T-cell (primary cell): ENCODE data around the gene KIRREL1. TPM values are rescaled to one million over a fixed set of nuclear protein-coding genes. Genes with fewer than 3 reads are reported as not detected.

ENCODE experiments used
- ATAC-seq, 4 experiments: fragments of 200-7000 bp in 3 of 4; fragments of 150-1000 bp in 1 of 4; cut with Tn5 transposase; replicated peaks in 1 of 4; 1 replicate in 3 of 4; 2 replicates in 1 of 4; pipeline ENCODE4 v1.10.0; 2021; ENCODE audit warnings: moderate library complexity in 3 of 4, mild to moderate bottlenecking in 2 of 4, moderate number of reproducible peaks in 1 of 4
- CTCF ChIA-PET, 2 donors: fragments of 300-600 bp; sonication (Branson Sonifier 250); formaldehyde crosslinking; loops; one replicate each; lab custom pipeline; 2022; ENCODE audit warnings: antibody characterized with exemption in 2 of 2; lab: Charles Lee
- POLR2A ChIA-PET, 2 donors: fragments of 300-600 bp; sonication (Branson Sonifier 250); formaldehyde crosslinking; loops; one replicate each; lab custom pipeline; 2022; ENCODE audit warnings: antibody characterized with exemption in 2 of 2; lab: Charles Lee
- DNase-seq, 35 experiments: peaks; one replicate each; pipeline versions ENCODE4 v3.0.0 to v3.0.0-alpha.2; 2013 to 2023
- H3K27ac ChIP-seq: one replicate; pipeline ENCODE4 v1.5.1; 2013; ENCODE audit warnings: low read length
- H3K27me3 ChIP-seq, 2 experiments: replicated peaks in 1 of 2; 1 replicate in 1 of 2; 2 replicates in 1 of 2; pipeline versions ENCODE4 v1.6.1 to v1.7.0; 2013; ENCODE audit warnings: low read length in 1 of 2, mixed read lengths in 1 of 2; ENCODE audit not compliant: control insufficient read depth in 2 of 2, insufficient read depth in 2 of 2; ENCODE audit errors: extremely low read depth in 1 of 2
- H3K36me3 ChIP-seq, 2 donors: 1 replicate in 1 of 2; 2 replicates in 1 of 2; pipeline versions ENCODE4 v1.6.1 to v1.7.0; 2013; ENCODE audit warnings: low read length in 1 of 2; ENCODE audit not compliant: control insufficient read depth in 2 of 2, insufficient read depth in 1 of 2; ENCODE audit errors: extremely low read depth in 1 of 2
- H3K4me1 ChIP-seq, 2 experiments: 1 replicate in 1 of 2; 2 replicates in 1 of 2; pipeline versions ENCODE4 v1.6.1 to v1.7.0; 2013; ENCODE audit warnings: low read length in 2 of 2, mixed read lengths in 1 of 2; ENCODE audit not compliant: insufficient read depth in 2 of 2, control insufficient read depth in 1 of 2; ENCODE audit errors: extremely low read depth in 1 of 2
- H3K4me3 ChIP-seq, 2 donors: 1 replicate in 1 of 2; 2 replicates in 1 of 2; pipeline versions ENCODE4 v1.5.1 to v1.7.0; 2013; ENCODE audit warnings: mild to moderate bottlenecking in 2 of 2, low read length in 1 of 2, moderate library complexity in 1 of 2; ENCODE audit not compliant: control insufficient read depth in 1 of 2; ENCODE audit errors: extremely low read depth in 1 of 2
- H3K9me3 ChIP-seq: 2 replicates; pipeline ENCODE4 v1.7.0; 2013
- H3K27ac Mint-ChIP-seq, 2 donors: one replicate each; pipeline ENCODE4 v1.8.0; 2020 to 2021; ENCODE audit warnings: mild to moderate bottlenecking in 2 of 2, mixed read lengths in 2 of 2
- H3K27me3 Mint-ChIP-seq, 2 donors: one replicate each; pipeline ENCODE4 v1.8.0; 2021 to 2022; ENCODE audit warnings: mixed read lengths in 2 of 2
- H3K36me3 Mint-ChIP-seq: one replicate; pipeline ENCODE4 v1.8.0; 2021; ENCODE audit warnings: mixed read lengths
- H3K4me1 Mint-ChIP-seq, 3 donors: one replicate each; pipeline ENCODE4 v1.8.0; 2020 to 2022; ENCODE audit warnings: mixed read lengths in 3 of 3, mild to moderate bottlenecking in 1 of 3
- H3K4me3 Mint-ChIP-seq, 3 donors: one replicate each; pipeline ENCODE4 v1.8.0; 2020 to 2022; ENCODE audit warnings: mild to moderate bottlenecking in 3 of 3, mixed read lengths in 3 of 3, moderate library complexity in 3 of 3
- H3K9me3 Mint-ChIP-seq, 3 donors: one replicate each; pipeline ENCODE4 v1.8.0; 2020 to 2022; ENCODE audit warnings: mixed read lengths in 3 of 3
- whole genome bisulfite sequencing: methylation state at CpG from one replicate; pipeline ENCODE4 v1.1.5; 2013; ENCODE audit warnings: missing lambda C conversion rate; ENCODE audit not compliant: insufficient coverage; 5-methylcytosine and 5-hydroxymethylcytosine counted together
- total RNA-seq, 35 experiments: library from RNA in 6 of 35; stranded (reverse) in 6 of 35; fragments of 120-200 nt in 1 of 35; gene quantifications; one replicate each; pipeline versions ENCODE4 v1.2.1 to v1.2.4 and lab custom pipeline; 2013 to 2026

KIRREL1 gene
- total RNA-seq, 5 donors from 2014 or later (not counting 1 experiment from before 2014, with no cell fraction given) = 0.16 to 0.20 (median 0.19) TPM; not detected in 2

DNA sequence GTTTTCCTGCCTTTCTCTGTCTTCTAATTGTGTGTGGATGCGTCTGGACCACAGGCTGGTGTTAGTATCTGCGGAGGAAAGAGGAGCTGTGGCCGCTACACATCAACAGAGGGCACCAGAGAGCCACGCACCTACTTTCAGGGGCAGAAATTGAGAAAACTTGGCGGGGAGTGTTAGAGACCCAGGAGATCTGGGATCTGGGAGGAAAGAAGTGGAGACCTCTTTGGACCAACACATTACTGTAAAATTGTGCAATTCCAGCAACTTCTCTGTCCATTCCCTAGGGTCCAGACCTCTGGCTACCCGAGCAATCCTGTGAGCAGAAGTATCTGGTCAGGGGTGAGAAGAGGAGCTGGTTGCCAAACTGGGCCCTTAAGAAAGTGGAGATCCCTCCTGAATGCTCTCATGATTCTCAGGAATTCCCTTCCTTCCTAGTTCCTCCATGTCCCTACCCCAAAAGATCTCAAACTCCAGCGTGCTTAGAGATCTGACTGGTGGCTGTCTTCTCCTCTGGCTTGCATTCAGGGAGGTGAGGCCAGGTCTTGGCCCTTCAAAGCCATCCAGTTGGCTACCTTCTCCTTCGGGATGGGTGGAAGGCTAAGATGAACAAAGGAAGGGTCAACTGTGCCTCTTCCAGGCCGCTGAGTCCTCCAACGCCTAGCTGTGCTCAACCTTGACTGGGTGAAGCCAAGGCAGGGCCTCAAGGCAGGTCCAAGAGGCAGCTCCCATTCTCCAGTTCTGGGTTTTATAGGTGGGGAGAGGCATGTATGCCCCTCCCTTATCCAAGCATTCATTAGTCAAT is 1.2 kb upstream of the KIRREL1 start:
- Mint-ChIP-seq H3K27ac (no peak overlapping the region), H3K4me1 (peaks cover 5 to 13% (median 7%) of the 10 kb centered on the region in 3 donors), H3K9me3 (no peaks in the 10 kb centered on the region), H3K4me3 (peak overlapping the region in 1 of 3 donors; percentile 70), H3K36me3 (no peaks in the 10 kb centered on the region), H3K27me3 (peaks cover 52 to 61% of the 10 kb centered on the region in 2 donors)
- peaks cover 0 to 10% of the 10 kb centered on the region in 2 experiments for H3K4me1 ChIP-seq
- H3K27ac ChIP-seq = no peak overlapping the region
- ChIA-PET CTCF (interaction anchor here (0.5 to 1.8 kb wide), 8 partner anchors 41 to 135 kb away, joined by 3 to 14 read pairs (median 6); no protein-coding TSS in a partner anchor), POLR2A (no interaction called here)
- peak; percentile 35 to 52 (median 44) for ATAC-seq
- no peaks in the 10 kb centered on the region for H3K9me3 ChIP-seq
- no peaks in the 10 kb centered on the region for H3K36me3 ChIP-seq
- H3K27me3 ChIP-seq = peaks cover 0 to 52% of the 10 kb centered on the region in 2 experiments
- no peak overlapping the region for H3K4me3 ChIP-seq
- DNase-seq = peak in 22 of 35 experiments; percentile 10 to 58 (median 22)
- 100% methylated on average over 1 of the region's 10 CpGs for WGBS

- Histone ChIP-seq H3K4me3 (peak overlapping the region in 1 of 2 donors; percentile 67), H3K36me3 (no peaks in the 10 kb centered on the region), H3K27ac (no peak overlapping the region), H3K27me3 (peaks cover 0 to 52% of the 10 kb centered on the region in 2 experiments), H3K9me3 (no peaks in the 10 kb centered on the region), H3K4me1 (peaks cover 0 to 10% of the 10 kb centered on the region in 2 experiments)
- no CpG with 5 or more reads among the region's 8 CpGs for WGBS
- peak overlapping the region; percentile 37 to 70 (median 40) for H3K4me3 Mint-ChIP-seq
- DNase-seq (peak in 1 of 35 experiments; percentile 7), ATAC-seq (no peak)
- ChIA-PET POLR2A (no interaction called here), CTCF (interaction anchor here in 1 of 2 donors (1.4 to 1.8 kb wide), 2 partner anchors 129 to 132 kb away, joined by 11 to 14 read pairs; no protein-coding TSS in a partner anchor)
- peaks cover 48 to 61% of the 10 kb centered on the region in 2 donors for H3K27me3 Mint-ChIP-seq
- no peak overlapping the region for H3K27ac Mint-ChIP-seq
- H3K9me3 Mint-ChIP-seq = no peaks in the 10 kb centered on the region
- no peaks in the 10 kb centered on the region for H3K36me3 Mint-ChIP-seq
- peaks cover 5 to 13% (median 7%) of the 10 kb centered on the region in 3 donors for H3K4me1 Mint-ChIP-seq
Measured at GRCh38 chr1:157992833-157993146, 655 bp upstream of the KIRREL1 start.

GRCh38 chr1:157993918-157994605 is 617 bp downstream of the KIRREL1 start:
- DNase-seq = no peak
- H3K36me3 Mint-ChIP-seq = no peaks in the 10 kb centered on the region
- no peak overlapping the region for H3K27ac Mint-ChIP-seq
- ChIA-PET POLR2A (no interaction called here), CTCF (interaction anchor here in 1 of 2 donors (0.6 kb wide), 1 partner anchor 1003 kb away, joined by 3 read pairs; no protein-coding TSS in a partner anchor)
- no peak for ATAC-seq
- H3K4me3 ChIP-seq = peak overlapping the region in 1 of 2 donors; percentile 87
- no peaks in the 10 kb centered on the region for H3K36me3 ChIP-seq
- H3K4me1 ChIP-seq = peaks cover 0 to 10% of the 10 kb centered on the region in 2 experiments
- no peaks in the 10 kb centered on the region for H3K9me3 ChIP-seq
- peaks cover 0 to 54% of the 10 kb centered on the region in 2 experiments for H3K27me3 ChIP-seq
- whole genome bisulfite sequencing = 7% methylated on average over 10 of the region's 29 CpGs
- H3K4me3 Mint-ChIP-seq = peak overlapping the region in 1 of 3 donors; percentile 64
- H3K9me3 Mint-ChIP-seq = no peaks in the 10 kb centered on the region
- no peak overlapping the region for H3K27ac ChIP-seq
- H3K4me1 Mint-ChIP-seq = peaks cover 5 to 13% (median 7%) of the 10 kb centered on the region in 3 donors
- peaks cover 43 to 59% of the 10 kb centered on the region in 2 donors for H3K27me3 Mint-ChIP-seq

DNA sequence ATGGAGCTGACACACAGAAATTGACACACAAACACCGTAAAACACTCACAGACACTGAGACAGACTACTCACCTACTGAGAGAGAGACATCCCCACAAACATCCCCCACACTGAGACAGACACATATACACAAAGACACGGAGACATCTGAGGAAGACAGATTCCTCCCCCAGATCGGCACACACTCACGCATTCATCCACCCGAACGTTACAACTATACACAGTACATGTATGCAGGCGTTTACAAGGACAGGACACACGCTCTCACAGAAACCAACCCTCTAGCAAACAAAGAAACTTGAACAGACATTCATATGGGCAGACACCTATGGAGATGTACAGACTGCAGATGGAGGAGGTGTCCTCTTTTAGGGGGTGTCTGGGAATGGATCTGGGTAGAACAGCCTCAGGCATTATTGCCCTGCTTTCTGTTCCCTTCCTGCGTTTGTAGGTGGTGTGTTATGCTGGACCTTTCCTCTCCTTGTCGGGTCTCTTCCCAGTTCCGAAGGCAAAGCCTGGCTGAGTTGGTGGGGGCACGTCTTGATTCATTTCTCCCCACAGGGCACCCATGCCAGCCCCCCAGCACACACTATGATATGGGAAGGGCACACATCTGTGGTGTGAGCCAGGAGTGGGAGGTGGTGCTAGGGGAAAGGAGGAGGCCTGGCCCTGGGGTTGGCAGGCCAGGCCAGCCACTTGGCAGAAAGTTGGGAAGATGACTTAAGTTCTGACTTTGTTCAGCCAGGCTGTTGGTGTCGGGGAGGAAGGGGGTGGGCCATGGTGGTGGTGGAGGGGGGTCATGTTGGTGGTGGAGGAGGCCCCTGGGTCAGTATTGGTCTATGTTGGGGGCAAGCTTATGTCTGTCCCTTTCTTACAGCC is 1.5 kb downstream of the KIRREL1 start:
- DNase-seq (no peak), ATAC-seq (no peak)
- CTCF ChIA-PET = interaction anchor here in 1 of 2 donors (0.6 kb wide), 1 partner anchor 1609 kb away, joined by 7 read pairs; no protein-coding TSS in a partner anchor
- no peak overlapping the region for H3K27ac ChIP-seq
- peaks cover 5 to 13% (median 7%) of the 10 kb centered on the region in 3 donors for H3K4me1 Mint-ChIP-seq
- no peaks in the 10 kb centered on the region for H3K36me3 Mint-ChIP-seq
- H3K9me3 ChIP-seq = no peaks in the 10 kb centered on the region
- no peaks in the 10 kb centered on the region for H3K9me3 Mint-ChIP-seq
- peaks cover 42 to 55% of the 10 kb centered on the region in 2 donors for H3K27me3 Mint-ChIP-seq
- POLR2A ChIA-PET = interaction anchor here in 1 of 2 donors (0.6 kb wide), 1 partner anchor 25 kb away, joined by 3 read pairs; no protein-coding TSS in a partner anchor
- no peaks in the 10 kb centered on the region for H3K36me3 ChIP-seq
- H3K4me3 ChIP-seq = no peak overlapping the region
- H3K4me1 ChIP-seq = peaks cover 0 to 10% of the 10 kb centered on the region in 2 experiments
- H3K27me3 ChIP-seq = peaks cover 0 to 53% of the 10 kb centered on the region in 2 experiments
- peak overlapping the region in 2 of 3 donors; percentile 10 to 64 for H3K4me3 Mint-ChIP-seq
- no peak overlapping the region for H3K27ac Mint-ChIP-seq
- 47% methylated on average over 3 of the region's 13 CpGs for WGBS

- peaks cover 0 to 10% of the 10 kb centered on the region in 2 experiments for H3K4me1 ChIP-seq
- Mint-ChIP-seq H3K27me3 (peaks cover 45 to 54% of the 10 kb centered on the region in 2 donors), H3K36me3 (no peaks in the 10 kb centered on the region), H3K27ac (no peak overlapping the region), H3K9me3 (no peaks in the 10 kb centered on the region), H3K4me1 (peaks cover 5 to 13% (median 7%) of the 10 kb centered on the region in 3 donors), H3K4me3 (no peak overlapping the region)
- H3K9me3 ChIP-seq = no peaks in the 10 kb centered on the region
- DNase-seq = no peak
- no peak overlapping the region for H3K27ac ChIP-seq
- CTCF ChIA-PET = interaction anchor here (0.6 kb wide), 2 partner anchors 509 to 1610 kb away, joined by 3 to 7 read pairs; no protein-coding TSS in a partner anchor
- 100% methylated on average over 3 of the region's 3 CpGs for WGBS
- H3K4me3 ChIP-seq = no peak overlapping the region
- H3K27me3 ChIP-seq = peaks cover 0 to 50% of the 10 kb centered on the region in 2 experiments
- no peak for ATAC-seq
- H3K36me3 ChIP-seq = no peaks in the 10 kb centered on the region
- POLR2A ChIA-PET = interaction anchor here in 1 of 2 donors (0.6 kb wide), 1 partner anchor 26 kb away, joined by 3 read pairs; no protein-coding TSS in a partner anchor
Measured at GRCh38 chr1:157995583-157996169, 2.2 kb downstream of the KIRREL1 start.
